ENCODE measurements around the gene EEFSEC. TPM values are rescaled to one million over a fixed set of nuclear protein-coding genes. Genes with fewer than 3 reads are reported as not detected.

The EEFSEC gene
- total and polyA plus RNA-seq, 2 experiments from 2014 or later, result 4.9 to 18.7 TPM

- in situ Hi-C loops (cut with MboI), result no loop called here
- no peak for DNase-seq
- no peaks in the 10 kb centered on the region for H3K4me1 ChIP-seq (ENCODE audit: insufficient read depth)
Measured at GRCh38 chr3:128329491-128330213, 176.4 kb downstream of the EEFSEC start.

GRCh38 chr3:128330214-128330842, 177.0 kb downstream of the EEFSEC start:
- no peaks in the 10 kb centered on the region for H3K79me2 ChIP-seq (ENCODE audit: insufficient read depth)
- H2AFZ ChIP-seq, result no peak overlapping the region
- no peak overlapping the region for H3K9ac ChIP-seq
- no peaks in the 10 kb centered on the region for H3K9me2 ChIP-seq (ENCODE audit: insufficient read depth)
- H3F3A ChIP-seq (ENCODE audit: insufficient read depth), result no peaks in the 10 kb centered on the region
- no peak overlapping the region for H3K4me2 ChIP-seq (ENCODE audit: unreplicated experiment)
- H3K36me3 ChIP-seq (ENCODE audit: low read depth), result no peaks in the 10 kb centered on the region
- H3K9me3 ChIP-seq (ENCODE audit: low read depth), result no peaks in the 10 kb centered on the region
- no peak for DNase-seq
- in situ Hi-C loops (cut with MboI), result no loop called here
- no peaks in the 10 kb centered on the region for H3K4me1 ChIP-seq (ENCODE audit: insufficient read depth)
- 91 to 93% methylated on average over 12 to 13 of the region's 13 CpGs for WGBS, 2 experiments (ENCODE audit: low coverage in 1 of 2, low lambda C conversion rate in 2 of 2, missing lambda C conversion rate in 2 of 2)
- TF ChIP-seq EZH2 (IDR thresholded peaks at IDR 0.05; ENCODE audit: insufficient read depth, poor library complexity, severe bottlenecking) (no peak), EZH2phosphoT487 (IDR thresholded peaks at IDR 0.05; ENCODE audit: insufficient read depth, low read depth) (no peak)
- H3K27ac ChIP-seq, result no peak overlapping the region
- H3K4me3 ChIP-seq, result no peak overlapping the region
- H4K20me1 ChIP-seq (ENCODE audit: insufficient read depth), result no peaks in the 10 kb centered on the region
- no peaks in the 10 kb centered on the region for H3K27me3 ChIP-seq (replicated peaks; ENCODE audit: insufficient read depth)

More at GRCh38 chr3:128329491-128330213, 176.4 kb downstream of the EEFSEC start:
- H3K9me3 ChIP-seq (ENCODE audit: low read depth), result no peaks in the 10 kb centered on the region
- H3K79me2 ChIP-seq (ENCODE audit: insufficient read depth), result no peaks in the 10 kb centered on the region
- no peak for TF ChIP-seq EZH2 (IDR thresholded peaks at IDR 0.05; ENCODE audit: insufficient read depth, poor library complexity, severe bottlenecking)
- no peak for TF ChIP-seq EZH2phosphoT487 (IDR thresholded peaks at IDR 0.05; ENCODE audit: insufficient read depth, low read depth)
- H3K9ac ChIP-seq, result no peak overlapping the region
- H3K4me3 ChIP-seq, result no peak overlapping the region
- no peak overlapping the region for H3K4me2 ChIP-seq (ENCODE audit: unreplicated experiment)
- WGBS, 2 experiments (ENCODE audit: low coverage in 1 of 2, low lambda C conversion rate in 2 of 2, missing lambda C conversion rate in 2 of 2), result 87 to 90% methylated on average over 5 to 6 of the region's 6 CpGs
- no peaks in the 10 kb centered on the region for H3F3A ChIP-seq (ENCODE audit: insufficient read depth)
- no peaks in the 10 kb centered on the region for H3K36me3 ChIP-seq (ENCODE audit: low read depth)
- no peak overlapping the region for H3K27ac ChIP-seq
- no peak overlapping the region for H2AFZ ChIP-seq
- H3K9me2 ChIP-seq (ENCODE audit: insufficient read depth), result no peaks in the 10 kb centered on the region
- no peaks in the 10 kb centered on the region for H3K27me3 ChIP-seq (replicated peaks; ENCODE audit: insufficient read depth)
- no peaks in the 10 kb centered on the region for H4K20me1 ChIP-seq (ENCODE audit: insufficient read depth)

GRCh38 chr3:128334086-128334645, 180.9 kb downstream of the EEFSEC start:
- H3K79me2 ChIP-seq (ENCODE audit: insufficient read depth), result no peaks in the 10 kb centered on the region
- H3K27me3 ChIP-seq (replicated peaks; ENCODE audit: insufficient read depth), result no peaks in the 10 kb centered on the region
- no peak overlapping the region for H3K4me2 ChIP-seq (ENCODE audit: unreplicated experiment)
- no peaks in the 10 kb centered on the region for H3F3A ChIP-seq (ENCODE audit: insufficient read depth)
- H4K20me1 ChIP-seq (ENCODE audit: insufficient read depth), result no peaks in the 10 kb centered on the region
- DNase-seq, result no peak
- H3K27ac ChIP-seq, result no peak overlapping the region
- no peak overlapping the region for H3K4me3 ChIP-seq
- TF ChIP-seq EZH2 (IDR thresholded peaks at IDR 0.05; ENCODE audit: insufficient read depth, poor library complexity, severe bottlenecking) (no peak), EZH2phosphoT487 (IDR thresholded peaks at IDR 0.05; ENCODE audit: insufficient read depth, low read depth) (no peak)
- H3K36me3 ChIP-seq (ENCODE audit: low read depth), result no peaks in the 10 kb centered on the region
- no peaks in the 10 kb centered on the region for H3K4me1 ChIP-seq (ENCODE audit: insufficient read depth)
- in situ Hi-C loops (cut with MboI), result no loop called here
- H2AFZ ChIP-seq, result no peak overlapping the region
- no peaks in the 10 kb centered on the region for H3K9me2 ChIP-seq (ENCODE audit: insufficient read depth)
- no peaks in the 10 kb centered on the region for H3K9me3 ChIP-seq (ENCODE audit: low read depth)
- 61 to 63% methylated on average over 8 of the region's 8 CpGs for WGBS, 2 experiments (ENCODE audit: low coverage in 1 of 2, low lambda C conversion rate in 2 of 2, missing lambda C conversion rate in 2 of 2)
- no peak overlapping the region for H3K9ac ChIP-seq

GRCh38 chr3:128334766-128335165, 181.5 kb downstream of the EEFSEC start:
- no peak overlapping the region for H2AFZ ChIP-seq
- no peak overlapping the region for H3K4me3 ChIP-seq
- 90 to 94% methylated on average over 2 to 3 of the region's 3 CpGs for WGBS, 2 experiments (ENCODE audit: low coverage in 1 of 2, low lambda C conversion rate in 2 of 2, missing lambda C conversion rate in 2 of 2)
- H3F3A ChIP-seq (ENCODE audit: insufficient read depth), result no peaks in the 10 kb centered on the region
- H3K27ac ChIP-seq, result no peak overlapping the region
- no peak overlapping the region for H3K9ac ChIP-seq
- H3K9me3 ChIP-seq (ENCODE audit: low read depth), result no peaks in the 10 kb centered on the region
- TF ChIP-seq EZH2 (IDR thresholded peaks at IDR 0.05; ENCODE audit: insufficient read depth, poor library complexity, severe bottlenecking), result no peak
- no peak for TF ChIP-seq EZH2phosphoT487 (IDR thresholded peaks at IDR 0.05; ENCODE audit: insufficient read depth, low read depth)
- no peak overlapping the region for H3K4me2 ChIP-seq (ENCODE audit: unreplicated experiment)
- DNase-seq, result no peak
- no peaks in the 10 kb centered on the region for H3K9me2 ChIP-seq (ENCODE audit: insufficient read depth)
- in situ Hi-C loops (cut with MboI), result no loop called here
- no peaks in the 10 kb centered on the region for H3K79me2 ChIP-seq (ENCODE audit: insufficient read depth)
- H4K20me1 ChIP-seq (ENCODE audit: insufficient read depth), result no peaks in the 10 kb centered on the region
- H3K36me3 ChIP-seq (ENCODE audit: low read depth), result no peaks in the 10 kb centered on the region
- H3K27me3 ChIP-seq (replicated peaks; ENCODE audit: insufficient read depth), result no peaks in the 10 kb centered on the region
- H3K4me1 ChIP-seq (ENCODE audit: insufficient read depth), result no peaks in the 10 kb centered on the region

Data from GM23248 (cell line).